Calu3 (cell line): ENCODE results near the gene SDCCAG8. TPM values are rescaled to one million over a fixed set of nuclear protein-coding genes. Genes with fewer than 3 reads are reported as not detected.

ENCODE experiments used
- BruUV-seq: library from RNA; stranded (reverse); fragments of 400-500 nt; replicated peaks from 2 replicates; lab custom pipeline; 2021; lab: Mats Ljungman, UMichigan
- CTCF ChIA-PET: fragments of 300-600 bp; sonication (Branson Sonifier 250); formaldehyde crosslinking; loops from one replicate; lab custom pipeline; 2022; ENCODE audit warnings: antibody characterized with exemption; lab: Charles Lee
- DNase-seq: peaks from one replicate; pipeline ENCODE4 v3.0.0; 2022
- H3K27ac Mint-ChIP-seq: one replicate; pipeline ENCODE4 v1.8.0; 2022; ENCODE audit warnings: mixed read lengths; ENCODE audit not compliant: unreplicated experiment
- H3K27me3 Mint-ChIP-seq: one replicate; pipeline ENCODE4 v1.8.0; 2022; ENCODE audit warnings: mixed read lengths; ENCODE audit not compliant: unreplicated experiment
- H3K36me3 Mint-ChIP-seq: one replicate; pipeline ENCODE4 v1.8.0; 2022; ENCODE audit warnings: mild to moderate bottlenecking, moderate library complexity, mixed read lengths; ENCODE audit not compliant: insufficient read depth, unreplicated experiment
- H3K4me1 Mint-ChIP-seq: one replicate; pipeline ENCODE4 v1.8.0; 2022; ENCODE audit warnings: mild to moderate bottlenecking, low read depth, mixed read lengths; ENCODE audit not compliant: unreplicated experiment
- H3K4me3 Mint-ChIP-seq: one replicate; pipeline ENCODE4 v1.8.0; 2022; ENCODE audit warnings: mild to moderate bottlenecking, low read depth, moderate library complexity, mixed read lengths; ENCODE audit not compliant: unreplicated experiment
- H3K9me3 Mint-ChIP-seq: one replicate; pipeline ENCODE4 v1.8.0; 2022; ENCODE audit warnings: low read depth, mixed read lengths; ENCODE audit not compliant: unreplicated experiment
- intact Hi-C: fragments of 100-400 bp; cut with micrococcal nuclease; formaldehyde crosslinking; loops from one replicate; pipeline ENCODE4 v1.10.0; 2022; ENCODE audit not compliant: unreplicated experiment
- total RNA-seq: library from RNA; stranded (reverse); gene quantifications from 2 replicates; pipeline ENCODE4 v1.2.3, GENCODE V29; 2022
- TF ChIP-seq, protein P1 (sequence below): fragments of 200-600 bp; IDR thresholded peaks from one replicate; pipeline ENCODE4 v1.8.0; 2022; ENCODE audit warnings: antibody characterized with exemption; ENCODE audit not compliant: unreplicated experiment

SDCCAG8 gene
- total RNA-seq, 1 experiment from 2014 or later = 67.3 TPM

DNA sequence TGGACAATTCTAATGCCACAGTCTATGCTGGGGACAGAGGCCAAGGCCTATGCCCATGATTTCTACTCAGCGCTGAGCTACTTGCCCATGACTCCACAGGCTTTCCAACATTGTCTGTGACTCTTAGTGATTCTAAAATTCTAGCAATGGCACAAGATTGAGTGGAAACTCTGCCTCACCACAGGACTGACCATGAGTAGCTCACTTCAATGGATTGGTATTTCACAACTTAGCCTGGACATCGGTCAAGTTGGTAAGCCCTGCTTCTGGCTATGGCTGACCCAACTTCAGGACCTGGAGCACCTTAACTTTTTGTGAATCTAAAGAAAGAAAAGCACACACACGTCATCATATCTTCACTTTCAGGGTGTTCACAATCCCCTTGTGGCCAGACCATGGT is 255.1 kb downstream of the SDCCAG8 start:
- BruUV-seq = no TSS peak
- TF ChIP-seq, protein P1, sequence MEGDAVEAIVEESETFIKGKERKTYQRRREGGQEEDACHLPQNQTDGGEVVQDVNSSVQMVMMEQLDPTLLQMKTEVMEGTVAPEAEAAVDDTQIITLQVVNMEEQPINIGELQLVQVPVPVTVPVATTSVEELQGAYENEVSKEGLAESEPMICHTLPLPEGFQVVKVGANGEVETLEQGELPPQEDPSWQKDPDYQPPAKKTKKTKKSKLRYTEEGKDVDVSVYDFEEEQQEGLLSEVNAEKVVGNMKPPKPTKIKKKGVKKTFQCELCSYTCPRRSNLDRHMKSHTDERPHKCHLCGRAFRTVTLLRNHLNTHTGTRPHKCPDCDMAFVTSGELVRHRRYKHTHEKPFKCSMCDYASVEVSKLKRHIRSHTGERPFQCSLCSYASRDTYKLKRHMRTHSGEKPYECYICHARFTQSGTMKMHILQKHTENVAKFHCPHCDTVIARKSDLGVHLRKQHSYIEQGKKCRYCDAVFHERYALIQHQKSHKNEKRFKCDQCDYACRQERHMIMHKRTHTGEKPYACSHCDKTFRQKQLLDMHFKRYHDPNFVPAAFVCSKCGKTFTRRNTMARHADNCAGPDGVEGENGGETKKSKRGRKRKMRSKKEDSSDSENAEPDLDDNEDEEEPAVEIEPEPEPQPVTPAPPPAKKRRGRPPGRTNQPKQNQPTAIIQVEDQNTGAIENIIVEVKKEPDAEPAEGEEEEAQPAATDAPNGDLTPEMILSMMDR = no peak
- H3K27me3 Mint-ChIP-seq = no peaks in the 10 kb centered on the region
- H3K4me3 Mint-ChIP-seq = no peak overlapping the region
- no peak for DNase-seq
- H3K9me3 Mint-ChIP-seq = no peaks in the 10 kb centered on the region
- intact Hi-C loops = no loop called here
- no peaks in the 10 kb centered on the region for H3K36me3 Mint-ChIP-seq
- no peak overlapping the region for H3K27ac Mint-ChIP-seq
- CTCF ChIA-PET = interaction anchor here (0.6 kb wide), 1 partner anchor 16 kb away, joined by 4 read pairs; no protein-coding TSS in a partner anchor
- H3K4me1 Mint-ChIP-seq = no peaks in the 10 kb centered on the region

DNA sequence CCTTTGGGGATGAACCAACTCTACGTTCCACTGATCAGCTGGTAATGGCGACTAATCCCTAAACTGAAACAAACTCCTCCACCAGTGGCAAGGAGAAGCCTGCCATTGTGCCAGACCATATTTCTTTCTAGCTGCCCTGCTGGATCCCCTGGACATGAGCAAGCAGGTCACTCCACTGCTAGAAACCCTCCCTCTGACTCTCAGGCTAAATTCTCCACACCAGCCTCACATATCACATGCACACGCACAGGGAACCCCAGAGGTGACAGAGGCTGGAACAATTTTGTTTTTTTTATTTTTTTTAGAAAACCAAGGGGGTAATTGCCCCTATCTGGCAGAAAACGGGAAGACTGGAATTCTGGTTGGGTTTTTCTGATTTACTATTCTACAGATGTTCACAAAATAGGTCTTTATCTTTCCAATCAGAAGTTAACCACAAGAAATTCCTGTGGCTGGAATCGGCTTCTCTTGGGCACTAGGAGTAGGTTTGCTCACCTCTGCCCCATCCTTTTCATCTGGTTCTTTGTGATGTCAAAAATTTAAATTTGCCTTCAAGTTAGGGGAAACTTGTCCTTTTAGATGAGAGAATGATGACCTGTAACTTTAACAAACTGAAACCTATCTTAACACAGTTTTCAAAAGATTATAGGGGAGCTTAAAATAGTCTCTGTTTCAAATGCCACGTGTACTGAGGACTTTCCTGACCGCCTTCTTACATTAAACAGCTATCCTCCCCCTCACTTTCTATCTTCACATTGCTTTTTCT is 258.1 kb downstream of the SDCCAG8 start:
- H3K4me1 Mint-ChIP-seq = no peaks in the 10 kb centered on the region
- no peaks in the 10 kb centered on the region for H3K9me3 Mint-ChIP-seq
- H3K27ac Mint-ChIP-seq = no peak overlapping the region
- CTCF ChIA-PET = no interaction called here
- DNase-seq = no peak
- H3K27me3 Mint-ChIP-seq = no peaks in the 10 kb centered on the region
- TF ChIP-seq, protein P1 = no peak
- H3K36me3 Mint-ChIP-seq = no peaks in the 10 kb centered on the region
- H3K4me3 Mint-ChIP-seq = no peak overlapping the region
- BruUV-seq = no TSS peak
- intact Hi-C loops = no loop called here

DNA sequence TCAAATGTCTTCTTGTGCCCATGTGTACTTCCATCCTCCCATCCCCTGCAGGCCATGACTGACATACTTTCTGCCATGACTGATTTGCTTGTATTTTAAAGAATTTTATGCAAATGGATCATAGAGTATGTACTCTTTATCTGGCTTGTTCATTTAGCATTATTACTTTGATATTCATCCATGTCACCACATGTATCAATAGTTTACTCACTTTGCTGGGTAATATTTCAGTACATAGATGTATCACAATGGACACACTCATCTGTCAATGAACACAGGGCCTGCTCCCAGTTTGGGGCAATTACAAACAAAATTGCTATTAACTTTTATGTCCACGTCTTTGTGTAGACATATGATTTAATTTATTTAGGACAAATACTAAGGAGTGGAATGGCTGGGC is 259.1 kb downstream of the SDCCAG8 start:
- H3K4me3 Mint-ChIP-seq = no peak overlapping the region
- CTCF ChIA-PET = no interaction called here
- H3K9me3 Mint-ChIP-seq = no peaks in the 10 kb centered on the region
- DNase-seq = no peak
- TF ChIP-seq, protein P1 = no peak
- H3K36me3 Mint-ChIP-seq = no peaks in the 10 kb centered on the region
- BruUV-seq = no TSS peak
- no peaks in the 10 kb centered on the region for H3K27me3 Mint-ChIP-seq
- intact Hi-C loops = no loop called here
- no peaks in the 10 kb centered on the region for H3K4me1 Mint-ChIP-seq
- no peak overlapping the region for H3K27ac Mint-ChIP-seq

DNA sequence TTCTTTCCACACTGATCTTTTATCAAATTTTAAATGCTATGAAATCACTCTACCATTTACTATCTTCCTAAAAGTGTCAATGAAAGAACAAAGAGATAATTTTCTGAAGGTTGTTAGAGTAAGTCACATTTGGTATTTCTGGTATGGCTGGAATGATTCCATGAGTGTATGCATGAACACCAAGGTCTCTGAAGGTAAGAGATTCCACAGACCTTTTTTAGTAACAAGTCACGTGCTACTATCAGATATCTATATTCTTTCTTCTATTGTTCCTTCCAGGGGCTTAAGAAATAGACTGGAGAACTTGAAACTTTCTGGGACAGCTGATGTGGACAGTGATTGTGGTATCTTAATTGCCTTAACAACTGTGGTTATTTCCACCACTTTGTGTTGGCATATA is 265.0 kb downstream of the SDCCAG8 start:
- H3K4me1 Mint-ChIP-seq = peaks cover 11% of the 10 kb centered on the region
- no peak overlapping the region for H3K27ac Mint-ChIP-seq
- H3K9me3 Mint-ChIP-seq = peaks cover 2% of the 10 kb centered on the region
- no peak for DNase-seq
- CTCF ChIA-PET = no interaction called here
- H3K4me3 Mint-ChIP-seq = no peak overlapping the region
- no peaks in the 10 kb centered on the region for H3K27me3 Mint-ChIP-seq
- TF ChIP-seq, protein P1 = no peak
- H3K36me3 Mint-ChIP-seq = peaks cover 6% of the 10 kb centered on the region
- BruUV-seq = no TSS peak
- intact Hi-C loops = no loop called here
